Measurements from ENCODE around the gene ZNF598.

DNA sequence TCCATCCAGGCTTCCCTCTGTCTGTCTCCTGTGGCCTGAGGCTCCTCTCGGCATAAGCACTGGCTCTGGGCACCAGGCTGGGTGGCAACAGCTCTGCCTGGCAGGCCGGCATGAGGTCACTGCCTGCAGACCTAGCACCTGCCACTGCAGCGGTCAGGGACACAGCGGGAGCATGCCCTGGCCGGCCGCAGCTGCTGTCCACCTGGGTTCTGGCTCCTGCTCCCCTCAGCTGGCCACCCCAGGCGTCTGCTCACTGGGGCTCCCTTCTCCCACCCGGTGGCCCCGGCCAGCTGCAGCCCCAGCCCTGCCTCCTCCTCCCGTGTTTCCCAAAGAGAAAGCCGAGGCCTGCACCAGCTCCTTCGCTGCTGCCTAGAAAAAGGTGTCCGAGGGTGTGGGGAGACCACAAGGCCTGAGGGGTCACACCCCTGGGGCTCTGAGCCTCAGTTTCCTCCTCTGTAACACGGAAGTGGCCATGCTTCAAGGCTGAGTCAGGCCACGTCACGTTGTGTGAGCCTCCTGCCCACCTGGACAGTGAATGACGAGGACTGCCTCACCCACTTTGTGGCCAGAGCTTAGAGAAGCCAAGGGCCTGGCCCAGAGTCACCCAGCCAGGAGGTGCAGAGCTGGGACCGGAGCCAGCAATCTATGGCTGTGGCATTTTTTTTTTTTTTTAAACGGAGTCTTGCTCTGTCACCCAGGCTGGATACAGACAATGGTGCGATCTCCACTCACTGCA lies 31.3 kb upstream of the ZNF598 start:
- no peak for TF ChIP-seq POLR2A (IDR thresholded peaks at IDR 0.05; ENCODE audit: low read depth, low read length)
- no peak for TF ChIP-seq POLR2AphosphoS5 (IDR thresholded peaks at IDR 0.05; ENCODE audit: low read depth, low read length)
